Upper lobe of right lung (tissue), 1 donor: ENCODE results near the gene AMDHD2. TPM values are rescaled to one million over a fixed set of nuclear protein-coding genes. Genes with fewer than 3 reads are reported as not detected.

Experiments
- ATAC-seq: fragments of 200-7000 bp; cut with Tn5 transposase; one replicate; pipeline ENCODE4 v1.9.1; 2020; ENCODE audit warnings: mild to moderate bottlenecking, moderate library complexity
- DNase-seq: peaks from one replicate; pipeline ENCODE4 v3.0.0-alpha.2; 2020
- H3K27ac ChIP-seq: fragments of 200-600 bp; one replicate; pipeline ENCODE4 v1.8.0; 2022
- H3K27me3 ChIP-seq: fragments of 200-600 bp; one replicate; pipeline ENCODE4 v1.8.0; 2022; ENCODE audit warnings: mild to moderate bottlenecking
- H3K36me3 ChIP-seq: fragments of 200-600 bp; one replicate; pipeline ENCODE4 v1.8.0; 2022
- H3K4me1 ChIP-seq: fragments of 200-600 bp; one replicate; pipeline ENCODE4 v1.8.0; 2022
- H3K4me3 ChIP-seq: fragments of 200-600 bp; one replicate; pipeline ENCODE4 v1.8.0; 2022; ENCODE audit warnings: mild to moderate bottlenecking
- H3K9me3 ChIP-seq: fragments of 200-600 bp; one replicate; pipeline ENCODE4 v1.8.0; 2022
- CTCF ChIP-seq: fragments of 200-600 bp; IDR thresholded peaks from one replicate; pipeline ENCODE4 v1.8.0; 2022; ENCODE audit warnings: antibody characterized with exemption
- intact Hi-C: fragments of 100-400 bp; cut with DNase I; formaldehyde crosslinking; loops from one replicate; pipeline ENCODE4 v1.11.0; 2022
- total RNA-seq: library from RNA; stranded (reverse); fragmentation: NEBNext Ultra II Directional; extraction: Animal tissue kit (Norgen Biotek cat#: 25700); gene quantifications from one replicate; pipeline ENCODE4 v1.2.1, GENCODE V29; 2021
- donor health status: DM: no; HTN: yes; CAD: no; lungs with severe emphysema.

The AMDHD2 gene
- total RNA-seq, 1 donor from 2014 or later: 61.7 TPM

GRCh38 chr16:2485811-2486507 lies 34.2 kb upstream of the AMDHD2 start:
- H3K9me3 ChIP-seq: no peaks in the 10 kb centered on the region
- peaks cover 47% of the 10 kb centered on the region for H3K4me1 ChIP-seq
- no peak for DNase-seq

GRCh38 chr16:2486645-2487516 lies 33.3 kb upstream of the AMDHD2 start:
- Histone ChIP-seq H3K27ac (no peak overlapping the region), H3K27me3 (no peaks in the 10 kb centered on the region), H3K4me1 (peaks cover 40% of the 10 kb centered on the region), H3K4me3 (no peak overlapping the region), H3K9me3 (no peaks in the 10 kb centered on the region), H3K36me3 (peaks cover 3% of the 10 kb centered on the region)
- intact Hi-C loops: no loop called here
- peak; percentile 28 for TF ChIP-seq CTCF
- ATAC-seq (peak; percentile 81), DNase-seq (peak; percentile 88)

More at GRCh38 chr16:2485811-2486507, 34.2 kb upstream of the AMDHD2 start:
- Histone ChIP-seq H3K36me3 (peaks cover 3% of the 10 kb centered on the region), H3K4me3 (no peak overlapping the region), H3K27ac (no peak overlapping the region), H3K27me3 (no peaks in the 10 kb centered on the region)
- no peak for ATAC-seq
- intact Hi-C loops: no loop called here
- TF ChIP-seq CTCF: no peak

DNA sequence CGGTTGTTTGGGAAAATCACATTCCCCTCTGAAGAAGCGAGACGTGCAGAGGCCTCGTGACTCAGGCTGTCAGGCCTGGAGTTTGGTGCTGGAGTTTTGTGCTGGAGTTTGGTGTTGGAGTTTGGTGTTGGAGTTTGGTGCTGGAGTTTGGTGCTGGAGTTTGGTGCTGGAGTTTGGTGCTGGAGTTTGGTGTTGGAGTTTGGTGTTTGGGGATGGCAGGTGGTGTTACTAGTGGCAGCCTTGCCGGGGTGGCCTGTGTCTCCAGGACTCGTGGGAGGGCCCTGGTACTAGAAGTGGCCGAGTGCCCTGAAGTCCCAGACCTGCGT lies 32.7 kb upstream of the AMDHD2 start:
- no peaks in the 10 kb centered on the region for H3K9me3 ChIP-seq
- ATAC-seq (no peak), DNase-seq (no peak)
- no peak overlapping the region for H3K4me3 ChIP-seq
- intact Hi-C loops: no loop called here
- H3K27ac ChIP-seq: no peak overlapping the region
- H3K27me3 ChIP-seq: no peaks in the 10 kb centered on the region
- TF ChIP-seq CTCF: no peak
- peaks cover 3% of the 10 kb centered on the region for H3K36me3 ChIP-seq
- H3K4me1 ChIP-seq: peaks cover 35% of the 10 kb centered on the region

GRCh38 chr16:2487903-2488531 lies 32.2 kb upstream of the AMDHD2 start:
- ATAC-seq: peak; percentile 7
- no peak for DNase-seq
- no peak for TF ChIP-seq CTCF
- Histone ChIP-seq H3K27me3 (no peaks in the 10 kb centered on the region), H3K4me1 (peaks cover 30% of the 10 kb centered on the region), H3K27ac (no peak overlapping the region), H3K4me3 (no peak overlapping the region), H3K9me3 (no peaks in the 10 kb centered on the region), H3K36me3 (peaks cover 3% of the 10 kb centered on the region)
- intact Hi-C loops: no loop called here

GRCh38 chr16:2489581-2489980 lies 30.6 kb upstream of the AMDHD2 start:
- no peak for ATAC-seq
- no peak for TF ChIP-seq CTCF
- Histone ChIP-seq H3K36me3 (peaks cover 3% of the 10 kb centered on the region), H3K27ac (no peak overlapping the region), H3K27me3 (no peaks in the 10 kb centered on the region), H3K4me3 (no peak overlapping the region), H3K9me3 (no peaks in the 10 kb centered on the region), H3K4me1 (peaks cover 27% of the 10 kb centered on the region)
- no peak for DNase-seq
- intact Hi-C loops: no loop called here
